Osteoblast (primary cell): ENCODE measurements around the gene IGF2BP1. TPM values are rescaled to one million over a fixed set of nuclear protein-coding genes. Genes with fewer than 3 reads are reported as not detected.

Experiments used
- DNase-seq: peaks from one replicate; pipeline ENCODE4 v3.0.0; 2011; ENCODE audit warnings: low spot score, mixed read lengths; ENCODE audit not compliant: insufficient read length; ENCODE audit errors: missing footprints
- H2AFZ ChIP-seq: 2 replicates; pipeline ENCODE4 v1.6.0; 2011; ENCODE audit warnings: mild to moderate bottlenecking, low read length
- H3K27ac ChIP-seq: 2 replicates; pipeline ENCODE4 v1.5.1; 2011; ENCODE audit warnings: mild to moderate bottlenecking, low read depth, low read length, moderate library complexity
- H3K27me3 ChIP-seq: 2 replicates; pipeline ENCODE4 v1.6.0; 2012; ENCODE audit warnings: mild to moderate bottlenecking, control low read depth, inconsistent platforms, low read length, moderate library complexity; ENCODE audit not compliant: insufficient read depth
- H3K36me3 ChIP-seq: 2 replicates; pipeline ENCODE4 v1.5.1; 2011; ENCODE audit warnings: mild to moderate bottlenecking, low read length, control low read depth, moderate library complexity; ENCODE audit not compliant: insufficient read depth
- H3K4me1 ChIP-seq: 2 replicates; pipeline ENCODE4 v1.5.1; 2011; ENCODE audit warnings: mild to moderate bottlenecking, low read length, control low read depth, moderate library complexity; ENCODE audit not compliant: insufficient read depth
- H3K4me2 ChIP-seq: 2 replicates; pipeline ENCODE4 v1.6.0; 2011; ENCODE audit warnings: mild to moderate bottlenecking, low read length; ENCODE audit not compliant: insufficient read depth
- H3K4me3 ChIP-seq: fragments of 200-600 bp; sonication (generic); 3 replicates; pipeline ENCODE4 v1.5.1; 2012; ENCODE audit warnings: mild to moderate bottlenecking, low read length, inconsistent platforms; ENCODE audit not compliant: insufficient read depth
- H3K79me2 ChIP-seq: 2 replicates; pipeline ENCODE4 v1.6.0; 2012; ENCODE audit warnings: mild to moderate bottlenecking, low read length, control low read depth, inconsistent platforms; ENCODE audit not compliant: insufficient read depth
- H3K9me3 ChIP-seq: 2 replicates; pipeline ENCODE4 v1.5.1; 2011; ENCODE audit warnings: low read depth, low read length, control low read depth
- H4K20me1 ChIP-seq: 2 replicates; pipeline ENCODE4 v1.6.0; 2012; ENCODE audit warnings: mild to moderate bottlenecking, low read length, control low read depth; ENCODE audit not compliant: insufficient read depth
- total RNA-seq: library from RNA; depleted of rRNA; stranded (reverse); fragments of >200 nt; gene quantifications from 2 replicates; pipeline ENCODE4 v1.2.3, GENCODE V29; 2012
- TF ChIP-seq, protein P1 (sequence below): IDR thresholded peaks from 2 replicates; pipeline ENCODE4 v1.5.1; 2011; ENCODE audit warnings: mild to moderate bottlenecking, low read depth, low read length, moderate library complexity; ENCODE audit errors: extremely low read depth

The IGF2BP1 gene
- total RNA-seq, 1 donor = 1.4 TPM

DNA sequence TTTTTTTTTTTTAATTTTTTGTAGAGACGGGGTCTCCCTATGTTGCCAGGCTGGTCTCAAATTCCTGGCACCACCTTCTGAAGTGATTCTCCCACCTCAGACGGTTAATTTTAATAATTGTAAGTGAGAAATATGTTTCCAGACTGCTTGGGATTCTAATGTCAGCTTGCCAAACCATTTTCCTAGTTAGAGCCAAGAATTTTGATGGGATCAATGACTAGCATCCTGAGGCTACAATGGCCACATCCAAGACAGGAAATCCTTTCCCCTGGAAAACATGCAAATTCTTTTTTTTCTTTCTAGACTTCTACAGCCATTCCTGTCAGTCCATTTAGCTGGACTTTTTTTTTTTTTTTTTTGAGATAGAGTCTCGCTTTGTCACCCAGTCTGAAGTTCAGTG, 32.6 kb downstream of the IGF2BP1 start:
- DNase-seq = no peak
- no peak overlapping the region for H3K27ac ChIP-seq
- H3K4me1 ChIP-seq = peaks cover 5% of the 10 kb centered on the region
- H3K79me2 ChIP-seq = peaks cover 2% of the 10 kb centered on the region
- no peaks in the 10 kb centered on the region for H3K36me3 ChIP-seq
- H3K4me3 ChIP-seq = no peak overlapping the region
- H3K4me2 ChIP-seq = no peak overlapping the region
- H4K20me1 ChIP-seq = no peaks in the 10 kb centered on the region
- H3K27me3 ChIP-seq = no peaks in the 10 kb centered on the region
- no peaks in the 10 kb centered on the region for H3K9me3 ChIP-seq
- TF ChIP-seq, protein P1, sequence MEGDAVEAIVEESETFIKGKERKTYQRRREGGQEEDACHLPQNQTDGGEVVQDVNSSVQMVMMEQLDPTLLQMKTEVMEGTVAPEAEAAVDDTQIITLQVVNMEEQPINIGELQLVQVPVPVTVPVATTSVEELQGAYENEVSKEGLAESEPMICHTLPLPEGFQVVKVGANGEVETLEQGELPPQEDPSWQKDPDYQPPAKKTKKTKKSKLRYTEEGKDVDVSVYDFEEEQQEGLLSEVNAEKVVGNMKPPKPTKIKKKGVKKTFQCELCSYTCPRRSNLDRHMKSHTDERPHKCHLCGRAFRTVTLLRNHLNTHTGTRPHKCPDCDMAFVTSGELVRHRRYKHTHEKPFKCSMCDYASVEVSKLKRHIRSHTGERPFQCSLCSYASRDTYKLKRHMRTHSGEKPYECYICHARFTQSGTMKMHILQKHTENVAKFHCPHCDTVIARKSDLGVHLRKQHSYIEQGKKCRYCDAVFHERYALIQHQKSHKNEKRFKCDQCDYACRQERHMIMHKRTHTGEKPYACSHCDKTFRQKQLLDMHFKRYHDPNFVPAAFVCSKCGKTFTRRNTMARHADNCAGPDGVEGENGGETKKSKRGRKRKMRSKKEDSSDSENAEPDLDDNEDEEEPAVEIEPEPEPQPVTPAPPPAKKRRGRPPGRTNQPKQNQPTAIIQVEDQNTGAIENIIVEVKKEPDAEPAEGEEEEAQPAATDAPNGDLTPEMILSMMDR = no peak
- H2AFZ ChIP-seq = no peak overlapping the region

DNA sequence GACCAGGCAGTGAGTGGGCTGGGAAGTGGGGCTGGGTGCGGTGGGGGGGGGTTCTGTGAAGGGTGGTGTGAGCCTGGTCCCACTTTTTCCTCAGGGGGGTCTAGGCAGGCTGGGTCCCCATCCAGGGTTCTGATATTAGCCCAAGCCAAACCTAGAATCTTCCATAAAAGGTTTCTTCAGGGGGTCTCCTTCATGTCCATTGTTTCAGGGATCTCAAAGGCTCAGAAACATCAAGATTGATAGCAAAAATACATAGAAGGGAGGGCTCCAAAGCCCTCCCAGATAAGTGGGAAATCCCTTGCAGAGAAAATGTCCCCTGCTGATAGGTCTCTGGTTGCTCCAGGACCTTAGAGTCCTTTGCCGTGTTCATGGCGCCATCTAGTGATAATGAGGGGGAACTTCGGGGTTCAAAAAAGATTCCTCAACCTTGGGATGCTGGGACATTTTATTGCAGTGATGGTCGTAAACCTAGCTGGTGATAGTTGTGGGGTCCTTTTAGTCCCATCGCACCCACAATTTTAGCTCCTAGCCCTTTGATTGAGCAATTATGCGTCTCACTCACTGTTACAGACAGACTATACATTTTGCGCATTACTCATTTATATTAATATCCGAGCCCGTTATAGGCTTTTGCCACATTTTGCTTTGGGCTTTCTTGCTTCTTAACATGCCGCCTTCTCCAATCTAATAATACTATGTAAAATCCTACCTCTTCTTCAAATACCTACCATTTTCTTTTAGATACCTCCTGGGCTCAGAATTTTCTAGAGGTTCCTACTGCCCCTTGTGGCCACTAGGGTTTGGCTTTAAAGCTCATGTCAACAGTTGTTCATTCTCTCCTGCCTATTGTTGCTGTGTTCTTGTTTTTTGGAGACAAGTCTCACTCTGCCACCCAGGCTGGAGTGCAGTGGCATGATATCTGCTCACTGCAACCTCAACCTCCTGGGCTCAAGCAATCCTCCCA, 35.1 kb downstream of the IGF2BP1 start:
- TF ChIP-seq, protein P1 = peak; percentile 74
- peak overlapping the region; percentile 27 for H2AFZ ChIP-seq
- H4K20me1 ChIP-seq = no peaks in the 10 kb centered on the region
- H3K9me3 ChIP-seq = no peaks in the 10 kb centered on the region
- H3K4me1 ChIP-seq = peaks cover 5% of the 10 kb centered on the region
- H3K4me2 ChIP-seq = peak overlapping the region; percentile 68
- H3K4me3 ChIP-seq = peak overlapping the region; percentile 27
- H3K27ac ChIP-seq = no peak overlapping the region
- H3K27me3 ChIP-seq = no peaks in the 10 kb centered on the region
- H3K79me2 ChIP-seq = no peaks in the 10 kb centered on the region
- H3K36me3 ChIP-seq = no peaks in the 10 kb centered on the region
- DNase-seq = peak; percentile 95

DNA sequence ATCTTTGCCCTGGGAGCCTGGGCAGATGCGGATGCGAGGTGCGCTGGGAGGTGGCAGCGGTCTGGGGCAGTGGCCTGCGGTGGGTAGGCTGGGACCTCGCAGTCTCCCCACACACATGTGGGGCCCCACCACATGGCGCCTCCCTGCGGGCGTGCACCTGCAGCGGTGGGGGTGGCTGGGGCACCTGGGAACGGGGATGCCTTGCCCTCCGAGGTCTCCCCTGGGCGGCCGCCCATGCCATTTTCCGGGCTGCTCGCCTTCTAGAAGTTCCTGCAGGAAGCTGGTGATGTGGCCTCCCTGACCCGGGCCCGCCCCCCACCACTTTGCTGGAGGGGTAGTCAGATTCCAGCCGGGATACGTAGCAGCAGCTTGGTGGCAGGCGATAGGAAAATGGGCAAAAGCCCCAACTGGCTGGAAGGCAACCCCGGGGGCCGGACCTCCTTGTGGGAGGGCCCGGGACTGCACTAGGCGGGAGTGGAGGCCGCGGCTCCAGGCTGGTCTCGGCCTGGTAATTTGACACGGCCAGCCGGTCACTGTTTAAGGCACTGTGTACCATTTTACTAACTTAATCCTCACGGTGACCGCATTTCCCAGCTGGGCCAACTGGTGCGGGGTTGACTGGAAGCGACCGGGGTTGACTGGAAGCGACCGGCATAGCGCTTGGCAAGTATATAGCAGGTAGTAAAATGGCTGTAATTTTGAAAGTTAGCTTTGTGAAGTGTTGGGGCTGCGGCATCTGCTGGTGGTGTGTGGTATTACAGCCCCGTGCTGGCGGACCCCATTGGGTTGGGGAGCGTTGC, 38.5 kb downstream of the IGF2BP1 start:
- Histone ChIP-seq H3K9me3 (no peaks in the 10 kb centered on the region), H3K36me3 (peaks cover 5% of the 10 kb centered on the region), H3K79me2 (no peaks in the 10 kb centered on the region), H3K4me2 (peak overlapping the region; percentile 88), H3K27me3 (no peaks in the 10 kb centered on the region), H4K20me1 (no peaks in the 10 kb centered on the region), H3K4me1 (peaks cover 5% of the 10 kb centered on the region), H2AFZ (peak overlapping the region; percentile 96), H3K27ac (peak overlapping the region; percentile 80), H3K4me3 (peak overlapping the region; percentile 75)
- peak; percentile 93 for DNase-seq
- TF ChIP-seq, protein P1 = peak; percentile 91

DNA sequence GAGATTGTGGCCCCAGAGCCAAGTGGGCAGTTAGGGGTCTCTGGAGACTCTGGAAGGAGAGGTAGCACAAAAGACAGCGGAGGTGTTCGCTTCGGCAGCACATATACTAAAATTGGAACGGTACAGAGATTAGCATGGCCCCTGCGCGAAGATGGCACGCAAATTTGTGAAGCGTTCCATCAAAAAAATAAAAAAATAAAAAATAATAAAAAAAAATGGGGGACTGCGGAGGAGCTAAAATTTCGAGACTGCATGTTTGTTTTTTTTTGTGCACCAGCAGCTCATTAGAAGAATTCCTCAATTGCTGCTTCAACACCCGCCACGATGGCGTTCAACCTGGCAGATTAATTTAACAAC, 39.1 kb downstream of the IGF2BP1 start:
- no peaks in the 10 kb centered on the region for H3K79me2 ChIP-seq
- H2AFZ ChIP-seq = no peak overlapping the region
- no peaks in the 10 kb centered on the region for H4K20me1 ChIP-seq

More for the DNA sequence above, 39.1 kb downstream of the IGF2BP1 start:
- no peaks in the 10 kb centered on the region for H3K27me3 ChIP-seq
- TF ChIP-seq, protein P1 = no peak
- peak overlapping the region; percentile 75 for H3K4me3 ChIP-seq
- H3K4me1 ChIP-seq = peaks cover 5% of the 10 kb centered on the region
- peak overlapping the region; percentile 88 for H3K4me2 ChIP-seq
- peak overlapping the region; percentile 80 for H3K27ac ChIP-seq
- peaks cover 8% of the 10 kb centered on the region for H3K36me3 ChIP-seq
- H3K9me3 ChIP-seq = no peaks in the 10 kb centered on the region
- DNase-seq = no peak
